ENCODE results near the gene PI4KA.
"Not testable (repeated sequence)": the region's sequence is repeated elsewhere in the genome, so short reads cannot be mapped to it uniquely, and the experiment has no call there.

PI4KA gene

GRCh38 chr22:20847318-20847822, 11.2 kb downstream of the PI4KA start:
- no peak for TF ChIP-seq GATA1 (IDR thresholded peaks at IDR 0.05; ENCODE audit: low read depth, low read length)
- TF ChIP-seq POLR2A (IDR thresholded peaks at IDR 0.05; ENCODE audit: low read length) = no peak
- DNase-seq = no peak

GRCh38 chr22:20844055-20845037, 14.3 kb downstream of the PI4KA start:
- peak; percentile 15 to 71 for DNase-seq
- TF ChIP-seq POLR2A (IDR thresholded peaks at IDR 0.05; ENCODE audit: low read length) = no peak
- TF ChIP-seq GATA1 (IDR thresholded peaks at IDR 0.05; ENCODE audit: low read depth, low read length) = no peak

- no peak for DNase-seq
- TF ChIP-seq POLR2A (IDR thresholded peaks at IDR 0.05; ENCODE audit: low read length) (no peak), GATA1 (IDR thresholded peaks at IDR 0.05; ENCODE audit: low read depth, low read length) (no peak)
Observed at GRCh38 chr22:20843501-20843900, 15.1 kb downstream of the PI4KA start.

GRCh38 chr22:20840646-20841371, 17.8 kb downstream of the PI4KA start:
- DNase-seq = no peak
- TF ChIP-seq GATA1 (IDR thresholded peaks at IDR 0.05; ENCODE audit: low read depth, low read length) (no peak), POLR2A (IDR thresholded peaks at IDR 0.05; ENCODE audit: low read length) (no peak)

GRCh38 chr22:20839837-20840645, 18.6 kb downstream of the PI4KA start:
- TF ChIP-seq GATA1 (IDR thresholded peaks at IDR 0.05; ENCODE audit: low read depth, low read length) (no peak), POLR2A (IDR thresholded peaks at IDR 0.05; ENCODE audit: low read length) (no peak)
- no peak for DNase-seq

- DNase-seq = not testable (repeated sequence)
Observed at GRCh38 chr22:20839354-20839753, 19.3 kb downstream of the PI4KA start.

- no peak for DNase-seq
- TF ChIP-seq GATA1 (IDR thresholded peaks at IDR 0.05; ENCODE audit: low read depth, low read length) (no peak), POLR2A (IDR thresholded peaks at IDR 0.05; ENCODE audit: low read length) (no peak)
Observed at GRCh38 chr22:20836987-20837823, 21.4 kb downstream of the PI4KA start.

- TF ChIP-seq POLR2A (IDR thresholded peaks at IDR 0.05; ENCODE audit: low read length) = no peak
- no peak for TF ChIP-seq GATA1 (IDR thresholded peaks at IDR 0.05; ENCODE audit: low read depth, low read length)
- DNase-seq = no peak
Observed at GRCh38 chr22:20834725-20835124, 23.9 kb downstream of the PI4KA start.

- no peak for DNase-seq
- TF ChIP-seq GATA1 (IDR thresholded peaks at IDR 0.05; ENCODE audit: low read depth, low read length) = no peak
Observed at GRCh38 chr22:20834206-20834605, 24.4 kb downstream of the PI4KA start.

GRCh38 chr22:20833225-20833665, 25.4 kb downstream of the PI4KA start:
- no peak for DNase-seq
- TF ChIP-seq POLR2A (IDR thresholded peaks at IDR 0.05; ENCODE audit: low read length) = no peak
- TF ChIP-seq GATA1 (IDR thresholded peaks at IDR 0.05; ENCODE audit: low read depth, low read length) = no peak

- no peak for DNase-seq
- TF ChIP-seq GATA1 (IDR thresholded peaks at IDR 0.05; ENCODE audit: low read depth, low read length) (no peak), POLR2A (IDR thresholded peaks at IDR 0.05; ENCODE audit: low read length) (no peak)
Observed at GRCh38 chr22:20829491-20830134, 29.0 kb downstream of the PI4KA start.

GRCh38 chr22:20826373-20827152, 32.0 kb downstream of the PI4KA start:
- not testable (repeated sequence) for DNase-seq
